Glomerular visceral epithelial cell (primary cell): ENCODE data around the gene C1QB.
"Not testable (repeated sequence)": the region's sequence is repeated elsewhere in the genome, so short reads cannot be mapped to it uniquely, and the experiment has no call there.

ENCODE experiments used
- DNase-seq: peaks from one replicate; pipeline ENCODE4 v3.0.0-alpha.2; 2016; ENCODE audit errors: extremely low spot score

C1QB gene

DNA sequence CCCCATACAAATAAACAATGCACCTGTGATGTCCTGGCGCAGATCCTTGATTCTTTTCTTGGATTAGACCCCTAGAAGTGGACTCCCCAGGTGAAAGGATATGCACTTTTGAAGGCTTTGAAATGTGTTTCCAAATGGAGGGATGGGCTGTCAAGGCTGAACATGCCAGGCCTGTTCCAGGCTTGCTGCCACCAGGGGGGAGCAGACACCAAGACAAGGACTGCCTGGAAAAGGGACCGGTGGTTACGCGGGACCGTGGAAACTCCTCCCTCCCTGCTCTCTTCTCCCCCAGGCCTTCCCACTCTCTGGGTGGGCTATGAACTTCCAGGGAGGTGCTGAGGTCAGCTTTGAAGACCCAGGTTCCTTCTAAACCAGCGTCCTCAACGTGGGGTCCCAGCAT lies 12.7 kb downstream of the C1QB start:
- peak; percentile 31 for DNase-seq

- no peak for DNase-seq
Measured at GRCh38 chr1:22666412-22666811, 13.4 kb downstream of the C1QB start.

GRCh38 chr1:22668840-22669239 lies 15.8 kb downstream of the C1QB start:
- not testable (repeated sequence) for DNase-seq

DNA sequence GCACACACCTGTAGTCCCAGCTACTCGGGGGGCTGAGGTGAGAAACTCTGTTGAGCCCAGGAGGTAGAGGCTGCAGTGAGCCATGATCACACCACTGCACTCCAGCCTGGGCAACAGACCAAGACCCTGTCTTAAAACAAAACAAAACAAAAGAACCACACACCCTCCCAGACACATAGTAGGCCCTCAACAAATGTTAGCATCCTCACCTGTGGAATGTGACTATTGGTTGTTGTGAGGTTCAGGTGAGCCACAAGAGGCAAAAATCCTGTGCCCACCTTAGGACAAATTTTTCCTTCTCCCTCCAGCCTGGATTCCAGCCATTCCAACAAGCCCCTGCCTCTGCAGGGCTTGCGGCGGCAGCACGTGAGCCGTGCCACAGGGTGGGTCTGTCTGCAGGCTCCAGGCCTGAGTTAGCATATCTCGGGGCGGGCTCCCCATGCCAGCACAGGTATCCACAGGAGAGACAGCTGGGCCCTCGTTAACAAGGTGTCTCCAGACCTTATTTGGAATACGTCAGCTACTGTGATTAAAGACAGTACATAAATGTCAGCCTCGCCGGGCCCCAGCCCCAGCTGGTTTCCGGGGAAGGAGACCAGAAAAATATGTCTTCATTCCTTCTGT lies 17.4 kb downstream of the C1QB start:
- no peak for DNase-seq

- DNase-seq: no peak
Measured at GRCh38 chr1:22671999-22672398, 19.0 kb downstream of the C1QB start.

DNA sequence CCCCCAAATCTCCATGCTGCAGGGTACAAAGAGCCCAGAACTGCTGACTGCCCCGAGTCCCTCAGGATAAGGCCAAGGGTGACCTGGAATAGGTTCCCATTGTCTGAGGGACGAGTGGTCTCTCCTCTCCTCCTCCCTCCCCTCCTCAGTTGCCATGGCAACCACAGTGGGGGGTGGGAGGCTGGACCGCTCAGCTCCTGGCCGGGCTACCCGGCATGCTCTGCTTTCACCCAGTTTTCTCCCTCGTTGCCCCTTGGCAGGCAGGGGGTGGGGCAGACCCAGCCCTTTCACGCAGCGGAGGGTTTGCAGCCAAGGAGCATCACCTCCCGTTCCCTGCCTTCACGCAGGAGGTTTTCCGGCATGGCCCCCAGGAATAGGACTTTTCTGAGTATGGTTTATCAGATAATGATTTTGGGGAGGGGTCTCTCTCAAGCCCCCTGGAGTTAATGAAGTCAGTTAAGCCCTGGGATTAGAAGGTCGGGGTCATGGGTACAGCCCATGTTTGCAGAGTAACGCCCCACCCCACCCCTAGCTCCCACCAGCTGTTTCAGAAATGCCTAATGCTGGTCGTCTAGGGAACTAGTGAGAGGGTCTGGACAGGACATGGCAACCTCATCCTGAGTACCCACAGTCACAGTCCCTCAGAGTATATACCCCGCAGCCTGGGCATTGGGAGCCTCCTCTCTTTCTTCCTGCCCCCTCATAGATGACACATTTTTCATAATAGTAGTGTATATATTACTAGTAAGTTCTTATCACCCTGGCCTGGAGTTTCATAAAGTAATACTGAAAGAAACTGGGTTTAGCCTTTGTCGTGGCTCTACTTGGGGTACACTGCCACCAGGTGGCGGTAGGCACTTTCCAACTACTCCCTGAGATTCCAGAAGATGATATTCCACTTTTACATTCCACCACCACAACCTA lies 20.7 kb downstream of the C1QB start:
- DNase-seq: peak; percentile 57

- DNase-seq: no peak
Measured at GRCh38 chr1:22674410-22674749, 21.3 kb downstream of the C1QB start.

DNA sequence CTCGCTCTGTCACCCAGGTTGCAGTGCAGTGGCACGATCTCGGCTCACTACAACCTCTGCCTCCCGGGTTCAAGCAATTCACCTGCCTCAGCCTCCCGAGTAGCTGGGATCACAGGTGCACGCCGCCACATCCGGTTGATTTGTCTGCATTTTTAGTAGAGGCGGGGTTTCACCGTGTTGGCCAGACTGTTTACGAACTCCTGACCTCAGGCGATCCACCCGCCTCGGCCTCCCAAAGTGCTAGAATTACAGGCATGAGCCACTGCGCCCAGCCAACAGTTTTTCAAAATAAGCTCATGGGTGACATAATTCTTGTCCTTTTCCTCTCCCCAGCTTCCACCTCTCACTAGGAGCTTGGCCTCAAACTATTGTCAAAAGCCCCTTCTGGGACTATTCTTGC lies 23.1 kb downstream of the C1QB start:
- not testable (repeated sequence) for DNase-seq

GRCh38 chr1:22676916-22677583 lies 24.0 kb downstream of the C1QB start:
- DNase-seq: no peak

- no peak for DNase-seq
Measured at GRCh38 chr1:22677931-22678896, 25.2 kb downstream of the C1QB start.

- DNase-seq: no peak
Measured at GRCh38 chr1:22680726-22681125, 27.7 kb downstream of the C1QB start.

GRCh38 chr1:22681556-22682276 lies 28.7 kb downstream of the C1QB start:
- DNase-seq: no peak

- DNase-seq: no peak
Measured at GRCh38 chr1:22683547-22683946, 30.5 kb downstream of the C1QB start.

GRCh38 chr1:22685591-22686059 lies 32.6 kb downstream of the C1QB start:
- DNase-seq: no peak

DNA sequence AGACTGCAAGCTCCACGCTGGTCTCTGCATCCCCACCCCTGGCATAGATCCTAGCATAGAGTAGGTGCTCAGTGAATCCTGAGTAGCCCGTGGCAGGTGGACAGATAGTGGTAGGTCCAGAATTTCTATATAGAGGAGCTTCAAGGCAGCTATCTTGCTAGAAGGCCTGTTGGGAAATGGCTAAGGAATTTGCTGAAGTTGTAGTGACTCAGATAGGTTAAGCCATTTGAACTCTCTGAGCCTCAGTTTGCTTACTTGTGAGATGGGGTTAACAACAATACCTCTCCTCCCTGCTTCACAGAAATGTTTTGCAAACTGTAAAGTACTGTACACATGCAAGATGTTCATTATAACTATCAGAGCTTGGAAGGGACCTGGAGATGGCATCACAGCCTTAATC lies 34.2 kb downstream of the C1QB start:
- no peak for DNase-seq

DNA sequence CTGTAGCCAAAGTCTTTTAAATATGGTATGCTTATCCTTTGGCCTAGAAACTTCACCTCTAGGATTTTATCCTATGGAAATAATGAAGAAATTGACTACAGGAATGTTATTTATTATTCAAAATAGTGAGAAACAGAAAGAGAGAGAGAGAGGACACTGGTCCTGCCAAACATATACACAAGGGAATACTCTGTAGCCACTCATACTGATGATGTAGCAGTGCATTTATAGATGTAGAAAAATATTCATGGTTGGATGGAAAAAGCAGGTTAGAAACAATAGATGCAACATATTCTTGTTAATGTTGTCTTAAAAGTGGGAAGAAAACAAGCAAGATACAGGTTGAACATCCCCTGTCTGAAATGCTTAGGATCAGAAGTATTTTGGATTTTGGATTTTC lies 35.4 kb downstream of the C1QB start:
- no peak for DNase-seq

DNA sequence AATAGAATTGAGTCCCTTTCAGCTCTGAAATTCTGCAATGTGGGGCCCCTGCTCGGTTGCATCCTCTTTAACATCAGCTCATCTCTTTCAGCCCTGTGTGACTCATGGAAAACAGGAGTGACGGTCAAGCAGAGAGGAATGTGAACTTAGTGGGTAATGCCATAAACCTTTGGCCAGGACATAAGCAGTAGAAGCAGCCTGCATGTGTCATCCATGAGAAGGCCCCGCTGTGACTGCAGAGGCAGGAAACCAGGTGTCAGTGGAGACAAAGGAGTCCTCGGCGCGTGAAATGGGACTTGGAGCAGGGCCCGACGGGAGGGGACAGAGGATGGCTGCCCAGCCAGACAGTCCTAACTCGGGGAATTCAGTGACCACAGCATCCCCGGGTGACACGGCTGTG lies 36.5 kb downstream of the C1QB start:
- peak; percentile 94 for DNase-seq

- no peak for DNase-seq
Measured at GRCh38 chr1:22691031-22691753, 38.2 kb downstream of the C1QB start.

DNA sequence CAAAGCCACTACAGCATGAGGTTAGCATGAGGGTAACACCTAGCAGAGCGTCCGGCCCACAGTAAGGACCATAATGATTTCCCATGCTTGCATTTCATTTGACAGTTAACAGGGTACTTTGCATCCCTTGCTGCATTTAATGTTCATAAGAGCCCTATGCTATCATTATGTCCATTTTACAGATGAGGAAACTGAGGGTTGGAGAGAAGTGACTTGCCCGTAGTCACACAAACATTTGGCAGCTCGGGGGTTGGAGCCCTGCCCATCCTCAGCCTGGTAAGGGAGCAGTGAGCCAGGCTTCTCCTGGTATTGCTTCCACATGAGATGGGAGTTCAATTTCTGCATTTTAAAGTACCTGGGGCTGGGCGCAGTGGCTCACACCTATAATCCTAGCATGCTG lies 41.1 kb downstream of the C1QB start:
- no peak for DNase-seq

GRCh38 chr1:22696610-22697009 lies 43.6 kb downstream of the C1QB start:
- no peak for DNase-seq
